22Rv1 (cell line): ENCODE results near the gene ADCY1.

Experiments used
- ZFX ChIP-seq: fragments of 450-650 bp; IDR thresholded peaks from 2 replicates; pipeline ENCODE4 v1.6.1; 2017; ENCODE audit warnings: antibody characterized with exemption, borderline replicate concordance
- TF ChIP-seq, protein P1 (sequence below): fragments of 450-650 bp; IDR thresholded peaks from 2 replicates; pipeline ENCODE4 v1.5.1; 2017; ENCODE audit warnings: mild to moderate bottlenecking

DNA sequence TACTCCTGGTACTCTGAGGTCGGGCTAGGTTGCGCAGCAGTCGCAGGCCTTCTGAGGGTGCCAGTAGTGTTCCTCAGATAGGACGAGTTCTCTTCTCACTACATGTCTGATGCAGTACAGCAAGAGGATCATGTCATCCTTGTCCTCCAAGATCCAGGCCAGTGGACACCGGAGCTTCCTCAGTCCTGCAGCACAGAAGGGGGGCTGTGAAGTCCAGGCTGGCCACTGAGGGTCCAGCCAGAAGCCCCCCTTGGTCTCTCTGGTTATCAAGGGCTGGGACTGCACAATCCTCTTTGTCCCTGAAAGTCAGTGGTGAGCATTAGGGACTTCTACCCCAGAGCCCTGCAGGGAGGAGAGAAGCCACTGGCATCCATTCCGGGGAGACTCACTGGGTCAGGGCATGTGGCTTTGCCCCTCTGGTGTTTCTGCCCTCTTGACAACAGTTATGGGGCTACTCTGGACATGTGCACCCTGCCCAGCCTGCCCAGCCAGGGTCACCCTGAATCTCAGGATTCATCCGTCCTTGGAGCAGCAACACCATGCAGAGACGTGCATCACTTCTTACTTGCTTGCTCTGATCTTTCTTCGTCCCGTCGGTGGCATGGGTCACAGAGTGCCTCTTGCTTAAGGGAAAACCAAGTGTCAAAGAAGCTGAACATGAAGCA is 125.7 kb downstream of the ADCY1 start:
- TF ChIP-seq, protein P1, sequence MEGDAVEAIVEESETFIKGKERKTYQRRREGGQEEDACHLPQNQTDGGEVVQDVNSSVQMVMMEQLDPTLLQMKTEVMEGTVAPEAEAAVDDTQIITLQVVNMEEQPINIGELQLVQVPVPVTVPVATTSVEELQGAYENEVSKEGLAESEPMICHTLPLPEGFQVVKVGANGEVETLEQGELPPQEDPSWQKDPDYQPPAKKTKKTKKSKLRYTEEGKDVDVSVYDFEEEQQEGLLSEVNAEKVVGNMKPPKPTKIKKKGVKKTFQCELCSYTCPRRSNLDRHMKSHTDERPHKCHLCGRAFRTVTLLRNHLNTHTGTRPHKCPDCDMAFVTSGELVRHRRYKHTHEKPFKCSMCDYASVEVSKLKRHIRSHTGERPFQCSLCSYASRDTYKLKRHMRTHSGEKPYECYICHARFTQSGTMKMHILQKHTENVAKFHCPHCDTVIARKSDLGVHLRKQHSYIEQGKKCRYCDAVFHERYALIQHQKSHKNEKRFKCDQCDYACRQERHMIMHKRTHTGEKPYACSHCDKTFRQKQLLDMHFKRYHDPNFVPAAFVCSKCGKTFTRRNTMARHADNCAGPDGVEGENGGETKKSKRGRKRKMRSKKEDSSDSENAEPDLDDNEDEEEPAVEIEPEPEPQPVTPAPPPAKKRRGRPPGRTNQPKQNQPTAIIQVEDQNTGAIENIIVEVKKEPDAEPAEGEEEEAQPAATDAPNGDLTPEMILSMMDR, result no peak
- TF ChIP-seq ZFX, result no peak
